ENCODE measurements around the gene EYA2. TPM values are rescaled to one million over a fixed set of nuclear protein-coding genes. Genes with fewer than 3 reads are reported as not detected.

Gene EYA2
- total RNA-seq, 2 experiments from 2014 or later = not detected

GRCh38 chr20:47013606-47014005 lies 119.0 kb downstream of the EYA2 start:
- ATAC-seq = no peak
- no peak overlapping the region for H3K4me3 Mint-ChIP-seq
- no peak for DNase-seq
- no peaks in the 10 kb centered on the region for H3K9me3 Mint-ChIP-seq (ENCODE audit: insufficient read depth)
- ChIA-PET CTCF (no interaction called here), POLR2A (no interaction called here)
- peaks cover 30% of the 10 kb centered on the region for H3K27me3 Mint-ChIP-seq (ENCODE audit: low read depth)
- H3K27ac Mint-ChIP-seq = no peak overlapping the region
- H3K4me1 Mint-ChIP-seq (ENCODE audit: low read depth) = peaks cover 5% of the 10 kb centered on the region
- H3K36me3 Mint-ChIP-seq (ENCODE audit: low read depth) = no peaks in the 10 kb centered on the region

- Mint-ChIP-seq H3K27me3 (ENCODE audit: low read depth) (peaks cover 34% of the 10 kb centered on the region), H3K4me1 (ENCODE audit: low read depth) (peaks cover 5% of the 10 kb centered on the region), H3K4me3 (no peak overlapping the region), H3K9me3 (ENCODE audit: insufficient read depth) (no peaks in the 10 kb centered on the region), H3K27ac (no peak overlapping the region), H3K36me3 (ENCODE audit: low read depth) (no peaks in the 10 kb centered on the region)
- CTCF ChIA-PET = no interaction called here
- ATAC-seq (no peak), DNase-seq (no peak)
- POLR2A ChIA-PET = no interaction called here
These were observed 121.5 kb downstream of the EYA2 start for GRCh38 chr20:47016068-47016664.

- no peaks in the 10 kb centered on the region for H3K9me3 Mint-ChIP-seq (ENCODE audit: insufficient read depth)
- ATAC-seq (no peak), DNase-seq (no peak)
- no peak overlapping the region for H3K27ac Mint-ChIP-seq
- POLR2A ChIA-PET = no interaction called here
- no peaks in the 10 kb centered on the region for H3K4me1 Mint-ChIP-seq (ENCODE audit: low read depth)
- peaks cover 24% of the 10 kb centered on the region for H3K27me3 Mint-ChIP-seq (ENCODE audit: low read depth)
- no peak overlapping the region for H3K4me3 Mint-ChIP-seq
- no peaks in the 10 kb centered on the region for H3K36me3 Mint-ChIP-seq (ENCODE audit: low read depth)
- CTCF ChIA-PET = no interaction called here
These were observed 123.7 kb downstream of the EYA2 start for GRCh38 chr20:47018381-47018780.

GRCh38 chr20:47019121-47019824 lies 124.6 kb downstream of the EYA2 start:
- DNase-seq = no peak
- Mint-ChIP-seq H3K27ac (no peak overlapping the region), H3K9me3 (ENCODE audit: insufficient read depth) (no peaks in the 10 kb centered on the region), H3K4me3 (no peak overlapping the region), H3K36me3 (ENCODE audit: low read depth) (no peaks in the 10 kb centered on the region), H3K4me1 (ENCODE audit: low read depth) (no peaks in the 10 kb centered on the region), H3K27me3 (ENCODE audit: low read depth) (peaks cover 25% of the 10 kb centered on the region)
- ATAC-seq = no peak
- ChIA-PET CTCF (interaction anchor here (1.2 kb wide), 1 partner anchor 364 kb away, joined by 3 read pairs; no protein-coding TSS in a partner anchor), POLR2A (no interaction called here)

- no peaks in the 10 kb centered on the region for H3K4me1 Mint-ChIP-seq (ENCODE audit: low read depth)
- H3K9me3 Mint-ChIP-seq (ENCODE audit: insufficient read depth) = no peaks in the 10 kb centered on the region
- H3K36me3 Mint-ChIP-seq (ENCODE audit: low read depth) = no peaks in the 10 kb centered on the region
- H3K27ac Mint-ChIP-seq = no peak overlapping the region
- ATAC-seq = no peak
- no peak overlapping the region for H3K4me3 Mint-ChIP-seq
- ChIA-PET CTCF (interaction anchor here (0.6 to 1.2 kb wide), 3 partner anchors 264 to 363 kb away, joined by 3 read pairs; no protein-coding TSS in a partner anchor), POLR2A (no interaction called here)
- peaks cover 19% of the 10 kb centered on the region for H3K27me3 Mint-ChIP-seq (ENCODE audit: low read depth)
- DNase-seq = no peak
These were observed 125.6 kb downstream of the EYA2 start for GRCh38 chr20:47020231-47020630.

- ChIA-PET POLR2A (no interaction called here), CTCF (no interaction called here)
- no peak for DNase-seq
- Mint-ChIP-seq H3K27ac (no peak overlapping the region), H3K9me3 (ENCODE audit: insufficient read depth) (no peaks in the 10 kb centered on the region), H3K4me1 (ENCODE audit: low read depth) (no peaks in the 10 kb centered on the region), H3K36me3 (ENCODE audit: low read depth) (no peaks in the 10 kb centered on the region), H3K4me3 (no peak overlapping the region), H3K27me3 (ENCODE audit: low read depth) (peaks cover 22% of the 10 kb centered on the region)
- ATAC-seq = no peak
These were observed 127.2 kb downstream of the EYA2 start for GRCh38 chr20:47021850-47022249.

- Mint-ChIP-seq H3K36me3 (ENCODE audit: low read depth) (no peaks in the 10 kb centered on the region), H3K4me3 (no peak overlapping the region), H3K4me1 (ENCODE audit: low read depth) (no peaks in the 10 kb centered on the region), H3K27me3 (ENCODE audit: low read depth) (peaks cover 24% of the 10 kb centered on the region), H3K27ac (no peak overlapping the region), H3K9me3 (ENCODE audit: insufficient read depth) (no peaks in the 10 kb centered on the region)
- no peak for ATAC-seq
- CTCF ChIA-PET = no interaction called here
- DNase-seq = no peak
- POLR2A ChIA-PET = no interaction called here
These were observed 129.9 kb downstream of the EYA2 start for GRCh38 chr20:47024461-47024937.

- ChIA-PET CTCF (no interaction called here), POLR2A (no interaction called here)
- Mint-ChIP-seq H3K4me1 (ENCODE audit: low read depth) (no peaks in the 10 kb centered on the region), H3K27me3 (ENCODE audit: low read depth) (peaks cover 26% of the 10 kb centered on the region), H3K9me3 (ENCODE audit: insufficient read depth) (no peaks in the 10 kb centered on the region), H3K36me3 (ENCODE audit: low read depth) (no peaks in the 10 kb centered on the region), H3K4me3 (no peak overlapping the region), H3K27ac (no peak overlapping the region)
- ATAC-seq (no peak), DNase-seq (no peak)
These were observed 132.4 kb downstream of the EYA2 start for GRCh38 chr20:47027042-47027441.

- Mint-ChIP-seq H3K4me1 (ENCODE audit: low read depth) (no peaks in the 10 kb centered on the region), H3K27me3 (ENCODE audit: low read depth) (peaks cover 26% of the 10 kb centered on the region), H3K4me3 (no peak overlapping the region), H3K27ac (no peak overlapping the region), H3K36me3 (ENCODE audit: low read depth) (no peaks in the 10 kb centered on the region), H3K9me3 (ENCODE audit: insufficient read depth) (no peaks in the 10 kb centered on the region)
- DNase-seq (no peak), ATAC-seq (no peak)
- ChIA-PET POLR2A (no interaction called here), CTCF (no interaction called here)
These were observed 132.8 kb downstream of the EYA2 start for GRCh38 chr20:47027456-47027855.

- CTCF ChIA-PET = no interaction called here
- no peak overlapping the region for H3K4me3 Mint-ChIP-seq
- no peak for ATAC-seq
- H3K36me3 Mint-ChIP-seq (ENCODE audit: low read depth) = no peaks in the 10 kb centered on the region
- no peak for DNase-seq
- H3K27me3 Mint-ChIP-seq (ENCODE audit: low read depth) = peaks cover 26% of the 10 kb centered on the region
- POLR2A ChIA-PET = no interaction called here
- H3K9me3 Mint-ChIP-seq (ENCODE audit: insufficient read depth) = no peaks in the 10 kb centered on the region
- H3K4me1 Mint-ChIP-seq (ENCODE audit: low read depth) = no peaks in the 10 kb centered on the region
- no peak overlapping the region for H3K27ac Mint-ChIP-seq
These were observed 133.8 kb downstream of the EYA2 start for GRCh38 chr20:47028487-47028886.

GRCh38 chr20:47029845-47030244 lies 135.2 kb downstream of the EYA2 start:
- ChIA-PET POLR2A (no interaction called here), CTCF (no interaction called here)
- DNase-seq (no peak), ATAC-seq (no peak)
- Mint-ChIP-seq H3K4me1 (ENCODE audit: low read depth) (no peaks in the 10 kb centered on the region), H3K27ac (no peak overlapping the region), H3K36me3 (ENCODE audit: low read depth) (no peaks in the 10 kb centered on the region), H3K4me3 (no peak overlapping the region), H3K27me3 (ENCODE audit: low read depth) (peaks cover 23% of the 10 kb centered on the region), H3K9me3 (ENCODE audit: insufficient read depth) (no peaks in the 10 kb centered on the region)

- Mint-ChIP-seq H3K27ac (no peak overlapping the region), H3K9me3 (ENCODE audit: insufficient read depth) (no peaks in the 10 kb centered on the region), H3K4me1 (ENCODE audit: low read depth) (no peaks in the 10 kb centered on the region), H3K4me3 (no peak overlapping the region), H3K36me3 (ENCODE audit: low read depth) (no peaks in the 10 kb centered on the region), H3K27me3 (ENCODE audit: low read depth) (peaks cover 22% of the 10 kb centered on the region)
- DNase-seq (no peak), ATAC-seq (no peak)
- ChIA-PET CTCF (no interaction called here), POLR2A (no interaction called here)
These were observed 135.7 kb downstream of the EYA2 start for GRCh38 chr20:47030271-47030810.

Data from activated CD8-positive, alpha-beta T cell treated with anti-CD3 and anti-CD28 coated beads, Interleukin-2, amount 10 ng/mL, durations not matched to agents 7 days and 5 days (primary cell).